PC-3 (cell line): ENCODE results near the gene ELMO3. TPM values are rescaled to one million over a fixed set of nuclear protein-coding genes. Genes with fewer than 3 reads are reported as not detected.

Experiments used
- ATAC-seq: fragments of 200-7000 bp; cut with Tn5 transposase; 2 replicates; pipeline ENCODE4 v1.9.1; 2020; ENCODE audit warnings: mild to moderate bottlenecking, moderate library complexity
- BruUV-seq: library from RNA; stranded (reverse); fragments of 400-500 nt; replicated peaks from 2 replicates; lab custom pipeline; 2021; lab: Mats Ljungman, UMichigan
- CTCF ChIA-PET: fragments of 300-600 bp; sonication (Branson Sonifier 250); formaldehyde crosslinking; loops from one replicate; lab custom pipeline; 2022; ENCODE audit warnings: antibody characterized with exemption; lab: Charles Lee
- POLR2A ChIA-PET: fragments of 300-600 bp; sonication (Branson Sonifier 250); formaldehyde crosslinking; loops from one replicate; lab custom pipeline; 2022; ENCODE audit warnings: antibody characterized with exemption; ENCODE audit not compliant: unreplicated experiment; lab: Charles Lee
- DNase-seq: peaks from one replicate; pipeline ENCODE4 v3.0.0-alpha.2; 2015
- H2AFZ ChIP-seq: fragments of 300-600 bp; sonication (generic); 2 replicates; pipeline ENCODE4 v1.6.0; 2016; ENCODE audit warnings: antibody characterized with exemption, low read length
- H3F3A ChIP-seq: fragments of 300-600 bp; sonication (generic); one replicate; pipeline ENCODE4 v1.6.0; 2017; ENCODE audit warnings: antibody characterized with exemption, low read length, control low read depth, mild to moderate bottlenecking; ENCODE audit not compliant: unreplicated experiment
- H3K27ac ChIP-seq: fragments of 300-600 bp; sonication (generic); 2 replicates; pipeline ENCODE4 v1.5.1; 2016; ENCODE audit warnings: mild to moderate bottlenecking, low read length
- H3K27me3 ChIP-seq: fragments of 300-600 bp; sonication (generic); 2 replicates; pipeline ENCODE4 v1.6.1; 2016; ENCODE audit warnings: low read length, mixed read lengths
- H3K36me3 ChIP-seq: fragments of 300-600 bp; sonication (generic); 2 replicates; pipeline ENCODE4 v1.6.1; 2016; ENCODE audit warnings: low read depth, mixed run types, low read length, mixed read lengths
- H3K4me1 ChIP-seq: fragments of 300-600 bp; sonication (generic); 2 replicates; pipeline ENCODE4 v1.5.1; 2016; ENCODE audit warnings: low read length; ENCODE audit not compliant: insufficient read depth
- H3K4me2 ChIP-seq: fragments of 300-600 bp; sonication (generic); 2 replicates; pipeline ENCODE4 v1.6.0; 2016; ENCODE audit warnings: low read length
- H3K4me3 ChIP-seq: fragments of 300-600 bp; sonication (generic); 2 replicates; pipeline ENCODE4 v1.5.1; 2016; ENCODE audit warnings: mild to moderate bottlenecking, low read length, mixed read lengths
- H3K79me2 ChIP-seq: fragments of 300-600 bp; sonication (generic); 2 replicates; pipeline ENCODE4 v1.6.1; 2017; ENCODE audit warnings: low read length, mixed read lengths
- H3K9ac ChIP-seq: fragments of 300-600 bp; sonication (generic); 2 replicates; pipeline ENCODE4 v1.6.0; 2016; ENCODE audit warnings: mild to moderate bottlenecking, low read length
- H3K9me2 ChIP-seq: fragments of 300-600 bp; sonication (generic); replicated peaks from 2 replicates; pipeline ENCODE4 v1.6.1; 2016; ENCODE audit warnings: mixed run types, low read length, mixed read lengths
- H3K9me3 ChIP-seq: fragments of 300-600 bp; sonication (generic); 2 replicates; pipeline ENCODE4 v1.6.1; 2016; ENCODE audit warnings: low read length, mixed read lengths
- H4K20me1 ChIP-seq: fragments of 300-600 bp; sonication (generic); 2 replicates; pipeline ENCODE4 v1.6.1; 2016; ENCODE audit warnings: low read length, mixed read lengths
- CTCF ChIP-seq: fragments of 300-600 bp; sonication (generic); conservative IDR thresholded peaks from 2 replicates; pipeline ENCODE4 v1.5.1; 2017; ENCODE audit warnings: antibody characterized with exemption, low read depth, mild to moderate bottlenecking, low read length
- EZH2 ChIP-seq: fragments of 300-600 bp; sonication (generic); IDR thresholded peaks from one replicate; pipeline ENCODE4 v1.6.1; 2017; ENCODE audit warnings: antibody characterized with exemption, mild to moderate bottlenecking, low read length; ENCODE audit not compliant: unreplicated experiment
- EZH2phosphoT487 ChIP-seq: fragments of 300-600 bp; sonication (generic); IDR thresholded peaks from 2 replicates; pipeline ENCODE4 v1.6.1; 2018; ENCODE audit warnings: mild to moderate bottlenecking, antibody characterized with exemption, low read length, borderline replicate concordance
- intact Hi-C: fragments of 100-400 bp; cut with micrococcal nuclease; formaldehyde crosslinking; loops from 2 replicates; pipeline ENCODE4 v1.9.0; 2023
- total RNA-seq: library from RNA; depleted of rRNA; stranded (reverse); fragments of >200 nt; gene quantifications from 2 replicates; pipeline ENCODE4 v1.2.3, GENCODE V29; 2014

ELMO3 gene
- total RNA-seq, 1 experiment from 2014 or later: 2.2 TPM

- Histone ChIP-seq H3K9me2 (no peaks in the 10 kb centered on the region), H3K9me3 (no peaks in the 10 kb centered on the region), H3K9ac (peak overlapping the region; percentile 75), H2AFZ (peak overlapping the region; percentile 88), H3F3A (no peaks in the 10 kb centered on the region), H3K27me3 (no peaks in the 10 kb centered on the region), H3K4me2 (peak overlapping the region; percentile 94), H3K79me2 (peaks cover 11% of the 10 kb centered on the region), H3K4me3 (peak overlapping the region; percentile 68), H3K27ac (peak overlapping the region; percentile 76), H3K4me1 (peaks cover 30% of the 10 kb centered on the region), H3K36me3 (no peaks in the 10 kb centered on the region), H4K20me1 (no peaks in the 10 kb centered on the region)
- DNase-seq (no peak), ATAC-seq (no peak)
- intact Hi-C loops: no loop called here
- ChIA-PET CTCF (interaction anchor here (1.0 kb wide), 1 partner anchor 14 kb away, joined by 10 read pairs; no protein-coding TSS in a partner anchor), POLR2A (interaction anchor here (0.5 kb wide), 1 partner anchor 19 kb away, joined by 3 read pairs; no protein-coding TSS in a partner anchor)
- BruUV-seq: TSS peak; percentile 83
- TF ChIP-seq CTCF (peak; percentile 63), EZH2 (no peak)
Measured at GRCh38 chr16:67169642-67170167, 29.2 kb upstream of the ELMO3 start.

- TF ChIP-seq CTCF (no peak), EZH2phosphoT487 (no peak), EZH2 (no peak)
- Histone ChIP-seq H4K20me1 (no peaks in the 10 kb centered on the region), H3K4me3 (peak within 1 kb of the TSS; percentile 68), H3K9me2 (no peaks in the 10 kb centered on the region), H3K36me3 (no peaks in the 10 kb centered on the region), H2AFZ (peak within 1 kb of the TSS; percentile 88), H3K9ac (peak within 1 kb of the TSS; percentile 75), H3K27ac (peak within 1 kb of the TSS; percentile 76), H3K4me1 (peaks cover 37% of the 10 kb centered on the region), H3K9me3 (no peaks in the 10 kb centered on the region), H3K79me2 (peaks cover 17% of the 10 kb centered on the region), H3K4me2 (peak within 1 kb of the TSS; percentile 94), H3F3A (no peaks in the 10 kb centered on the region), H3K27me3 (no peaks in the 10 kb centered on the region)
- peak; percentile 80 for DNase-seq
- intact Hi-C loops: no loop called here
- ChIA-PET POLR2A (interaction anchor here (0.5 kb wide), 2 partner anchors 20 to 77 kb away, joined by 3 read pairs; partner anchors contain the start of gene FHOD1), CTCF (interaction anchor here (0.6 to 1.0 kb wide), 2 partner anchors 13 to 15 kb away, joined by 3 to 10 read pairs; no protein-coding TSS in a partner anchor)
- ATAC-seq: peak; percentile 42
- BruUV-seq: no TSS peak
Measured at GRCh38 chr16:67170168-67170948, 28.6 kb upstream of the ELMO3 start, which contains the start of gene NOL3. NOL3 (plus strand) TSS chr16:67170538.
